ENCODE data around the gene CHIT1.
"Not testable (repeated sequence)": the region's sequence is repeated elsewhere in the genome, so short reads cannot be mapped to it uniquely, and the experiment has no call there.

Gene CHIT1

DNA sequence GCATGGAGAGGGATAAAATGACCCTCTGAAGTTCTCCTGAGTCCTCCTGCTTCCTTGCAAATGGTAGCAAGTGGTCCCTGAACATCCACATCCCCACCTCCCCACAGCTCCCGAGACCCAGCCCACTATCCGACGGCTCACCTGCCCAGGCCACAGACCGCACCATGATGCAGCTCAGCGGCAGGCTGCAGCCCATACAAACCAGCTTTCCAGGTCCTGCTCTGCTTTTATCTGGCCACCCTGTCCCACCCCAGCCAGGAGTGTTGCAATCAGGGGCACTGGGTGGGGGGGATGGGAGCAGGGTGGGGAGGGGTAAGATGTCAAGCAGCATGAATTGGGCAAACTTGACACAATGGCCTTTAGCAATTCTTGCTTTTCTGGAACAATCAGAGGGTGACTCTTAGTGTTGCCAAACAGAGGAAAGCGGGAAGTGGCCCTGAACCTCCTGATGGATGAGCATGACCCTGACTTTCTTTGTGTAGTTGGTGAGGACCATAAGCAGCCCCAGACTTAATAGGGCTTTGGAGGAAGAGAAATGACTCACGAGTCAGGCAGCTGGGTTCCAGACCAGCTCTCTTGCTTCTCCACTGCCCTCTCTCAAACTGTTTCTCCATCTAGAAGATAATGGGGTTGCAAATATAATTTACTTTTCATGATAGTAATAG, at the start of gene CHIT1:
Gene CHIT1 (minus strand): TSS at position 203 of the 665 bp plus-strand sequence. CDS start 37 bp downstream, at position 166.
- no peak for DNase-seq

GRCh38 chr1:203278885-203279406, 49.5 kb upstream of the CHIT1 start:
- peak; percentile 7 for DNase-seq

DNA sequence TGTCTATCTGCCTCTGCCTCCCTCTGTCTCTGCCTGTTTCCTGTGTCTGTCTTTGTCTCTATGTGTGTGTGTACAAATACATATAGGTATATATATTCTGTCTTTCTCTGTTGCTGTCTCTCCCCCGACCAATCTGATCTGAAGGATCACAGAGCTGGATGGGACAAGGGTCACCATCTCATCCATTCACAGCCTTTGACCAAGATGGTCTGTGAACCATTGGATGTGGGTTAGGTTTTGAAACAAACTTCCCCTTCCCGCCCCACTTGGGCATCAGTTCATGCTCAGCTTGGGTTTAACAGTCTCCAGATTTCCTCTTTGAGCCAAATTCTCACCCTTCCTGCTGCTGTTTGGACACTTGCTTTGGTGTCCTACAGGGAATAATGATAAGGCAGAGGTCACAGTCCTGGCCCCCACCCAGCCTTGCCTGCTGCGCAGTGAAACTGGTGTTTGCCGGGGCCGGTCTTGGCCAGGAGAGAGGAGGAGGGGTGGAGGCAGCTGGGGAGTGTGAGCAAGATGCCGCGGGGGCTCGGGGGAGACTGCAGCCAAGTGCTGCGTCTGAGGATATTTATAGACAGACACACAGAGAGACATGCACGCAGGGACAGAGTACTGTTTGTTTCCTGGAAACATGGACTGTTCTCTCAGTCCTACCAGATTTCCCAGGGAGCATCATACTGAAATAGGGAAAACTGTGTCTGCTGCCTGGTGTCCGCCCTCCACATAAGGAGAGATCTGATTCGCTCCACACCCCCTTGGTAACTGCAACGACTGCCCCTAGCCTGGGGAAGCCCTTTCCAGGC, 48.8 kb upstream of the CHIT1 start:
- peak; percentile 74 for DNase-seq

DNA sequence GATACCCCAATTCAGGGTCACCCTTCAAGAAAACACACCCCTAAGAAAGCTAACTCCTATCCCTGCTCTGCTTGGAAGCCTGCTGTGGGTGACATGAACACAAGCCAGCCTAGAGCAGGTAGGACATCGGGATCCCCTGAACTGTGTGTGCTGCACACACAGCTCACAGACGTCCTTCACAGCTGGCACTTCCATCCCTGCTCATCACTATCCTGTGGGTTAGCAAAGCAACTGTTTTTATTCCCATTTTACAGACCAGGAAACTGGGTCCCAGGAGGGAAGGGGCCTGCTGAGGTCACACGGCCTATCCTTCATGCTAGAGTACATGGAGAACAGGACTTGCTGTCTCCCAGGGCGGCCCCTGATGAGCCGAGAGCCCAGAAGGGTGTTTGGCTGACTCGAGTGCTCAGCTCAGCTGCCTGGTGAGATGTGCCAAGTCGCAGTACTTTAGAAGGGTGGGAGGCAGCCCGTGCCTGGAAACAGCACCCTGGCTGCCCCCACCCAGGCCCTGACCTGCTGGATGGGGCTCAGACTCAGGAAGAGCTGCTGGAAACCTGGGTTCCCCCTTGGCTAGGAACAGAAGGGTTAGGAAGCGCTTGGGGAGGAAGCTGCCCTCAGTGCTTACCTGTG, 47.6 kb upstream of the CHIT1 start:
- DNase-seq: no peak

DNA sequence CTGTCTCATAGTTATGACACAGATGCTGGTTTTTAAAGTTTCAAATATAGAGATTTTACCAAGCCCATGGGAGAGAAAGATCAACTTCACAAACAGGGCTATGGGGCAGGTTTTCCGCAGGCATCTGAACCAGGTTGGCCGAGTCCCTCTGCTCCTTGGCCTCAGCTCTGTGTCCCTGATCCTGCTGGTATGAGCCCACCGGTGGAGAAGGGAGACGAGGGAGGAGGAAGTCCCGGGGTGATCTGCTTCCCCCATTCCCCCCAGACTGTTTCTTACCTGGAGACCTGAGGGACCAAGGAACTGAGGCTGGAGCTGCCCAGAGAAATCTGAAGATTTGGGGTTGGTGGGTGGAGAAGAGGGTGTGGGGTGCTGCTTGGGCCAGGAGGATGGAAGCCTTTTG, 46.9 kb upstream of the CHIT1 start:
- no peak for DNase-seq

- no peak for DNase-seq
Observed at GRCh38 chr1:203275656-203276272, 46.3 kb upstream of the CHIT1 start.

DNA sequence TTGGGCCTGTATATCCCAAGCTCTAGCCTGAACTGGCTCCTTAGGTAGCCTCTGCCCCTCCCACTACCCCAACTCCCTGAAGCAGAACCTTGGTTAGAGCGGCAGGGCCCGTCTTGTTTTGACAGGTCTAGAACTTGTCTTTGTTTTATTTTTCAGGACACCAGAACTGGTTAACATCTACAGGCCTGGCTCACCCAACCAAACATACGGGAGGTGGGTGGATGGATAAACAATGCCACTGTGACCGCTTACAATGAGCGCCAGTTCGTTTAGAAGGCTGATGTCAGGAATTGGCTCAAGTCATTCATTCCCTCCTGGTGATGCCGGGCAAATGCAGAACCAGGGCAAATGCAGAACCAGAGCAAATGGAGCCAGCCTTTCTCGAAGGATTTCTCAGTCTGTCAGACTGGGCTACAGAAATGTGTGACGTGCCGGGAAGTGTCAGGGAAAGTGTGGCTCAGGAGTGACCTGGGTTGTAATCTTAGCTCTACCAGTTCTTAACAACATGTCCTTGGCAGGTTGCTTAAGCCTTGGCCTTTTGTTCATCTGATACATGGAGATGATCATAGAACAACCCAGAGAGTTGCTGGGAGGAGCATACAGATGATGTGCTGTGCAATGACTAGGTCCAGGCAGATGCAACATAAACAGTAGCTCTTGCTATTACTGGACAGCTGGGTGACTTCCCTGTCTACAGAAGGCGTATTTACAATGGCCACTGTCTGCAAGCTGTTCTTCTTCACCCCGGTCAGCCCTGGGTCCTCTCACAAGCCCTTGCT, 45.3 kb upstream of the CHIT1 start:
- no peak for DNase-seq

- no peak for DNase-seq
Observed at GRCh38 chr1:203273869-203274602, 44.6 kb upstream of the CHIT1 start.

- peak; percentile 79 for DNase-seq
Observed at GRCh38 chr1:203273206-203273868, 43.9 kb upstream of the CHIT1 start.

GRCh38 chr1:203272633-203273205, 43.2 kb upstream of the CHIT1 start:
- DNase-seq: no peak

DNA sequence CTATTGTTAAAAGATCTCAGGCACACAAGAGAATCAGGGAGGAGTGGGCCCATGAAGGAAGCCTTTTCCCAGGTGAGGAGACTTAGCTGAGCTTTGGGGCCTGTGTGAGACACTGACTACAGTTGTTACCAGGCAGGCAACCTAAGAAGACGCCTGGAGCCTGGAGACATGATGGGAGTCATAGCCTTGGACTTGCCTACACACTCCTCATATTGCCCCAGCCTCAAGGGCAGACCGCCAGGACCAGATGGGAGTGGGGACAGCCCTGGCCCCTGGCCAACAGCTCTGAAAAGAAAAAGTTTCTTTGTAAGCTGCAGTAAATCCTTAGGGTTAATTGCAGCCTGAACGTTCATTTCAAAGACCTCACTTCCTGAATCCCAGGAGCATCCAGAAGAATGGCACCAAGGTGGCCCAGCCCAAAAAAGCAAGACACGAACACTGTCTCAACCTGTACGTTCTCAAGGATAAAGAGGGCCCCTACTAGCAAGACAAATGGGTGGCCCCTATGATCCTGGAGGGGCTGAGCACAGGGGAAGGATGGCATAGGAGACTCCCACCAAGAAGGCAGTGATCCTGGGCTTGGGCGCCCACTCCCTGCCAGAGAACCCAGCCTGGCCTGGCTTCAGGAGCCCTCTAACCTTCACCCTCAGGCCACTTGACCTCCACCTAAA, 42.6 kb upstream of the CHIT1 start:
- DNase-seq: no peak

DNA sequence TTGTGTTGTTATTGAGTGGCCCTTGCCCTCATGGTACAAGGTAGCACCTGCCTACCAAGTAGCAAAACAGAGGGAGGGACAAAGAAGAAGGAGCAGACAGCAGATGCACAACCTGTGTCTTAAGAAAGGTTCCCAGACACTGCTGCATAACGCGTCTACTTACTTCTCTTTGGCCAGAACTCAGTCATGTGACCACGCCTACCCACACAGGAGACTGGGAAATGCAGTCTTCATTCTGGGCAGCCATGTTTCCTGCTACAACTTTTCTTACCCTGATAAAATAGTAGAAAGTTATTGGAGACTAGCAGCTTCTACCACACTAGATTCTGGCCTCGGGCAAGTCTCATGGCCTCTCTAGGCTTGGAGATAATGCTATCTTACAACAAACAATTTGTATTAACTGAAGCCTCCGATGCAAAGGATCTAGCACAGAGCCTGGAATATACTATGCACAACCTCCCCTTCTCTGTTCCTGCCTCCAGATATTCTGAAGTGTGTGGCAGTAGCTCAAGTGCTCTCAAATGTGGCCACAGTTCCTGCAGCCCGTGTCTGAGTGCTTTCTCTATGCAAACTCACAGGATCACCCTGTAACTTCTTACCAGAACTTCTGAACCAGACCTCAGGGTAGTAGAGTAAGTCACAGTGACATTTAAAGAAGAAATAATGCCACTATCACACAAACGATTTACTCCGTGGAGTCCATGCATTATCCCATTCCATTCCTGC, 41.7 kb upstream of the CHIT1 start:
- DNase-seq: peak; percentile 59

- no peak for DNase-seq
Observed at GRCh38 chr1:203270448-203270847, 41.0 kb upstream of the CHIT1 start.

DNA sequence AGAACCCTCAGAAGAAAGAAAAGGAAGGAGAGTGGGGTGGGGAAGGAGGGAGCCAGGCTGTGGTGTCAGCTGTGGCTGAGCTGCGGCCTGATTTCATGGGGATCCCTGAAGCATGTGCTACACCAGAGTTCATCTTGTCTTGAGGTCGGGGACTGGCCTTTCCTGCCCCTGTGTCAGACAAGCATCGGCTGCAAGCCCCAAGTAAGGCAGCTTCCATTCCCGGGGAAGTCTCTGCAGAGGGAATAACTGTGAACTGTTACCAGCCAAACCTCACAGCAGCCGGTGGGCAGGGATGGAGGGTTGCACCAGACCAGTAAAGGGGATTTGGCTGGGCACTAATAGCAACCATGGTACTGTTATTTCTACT, 40.2 kb upstream of the CHIT1 start:
- no peak for DNase-seq

DNA sequence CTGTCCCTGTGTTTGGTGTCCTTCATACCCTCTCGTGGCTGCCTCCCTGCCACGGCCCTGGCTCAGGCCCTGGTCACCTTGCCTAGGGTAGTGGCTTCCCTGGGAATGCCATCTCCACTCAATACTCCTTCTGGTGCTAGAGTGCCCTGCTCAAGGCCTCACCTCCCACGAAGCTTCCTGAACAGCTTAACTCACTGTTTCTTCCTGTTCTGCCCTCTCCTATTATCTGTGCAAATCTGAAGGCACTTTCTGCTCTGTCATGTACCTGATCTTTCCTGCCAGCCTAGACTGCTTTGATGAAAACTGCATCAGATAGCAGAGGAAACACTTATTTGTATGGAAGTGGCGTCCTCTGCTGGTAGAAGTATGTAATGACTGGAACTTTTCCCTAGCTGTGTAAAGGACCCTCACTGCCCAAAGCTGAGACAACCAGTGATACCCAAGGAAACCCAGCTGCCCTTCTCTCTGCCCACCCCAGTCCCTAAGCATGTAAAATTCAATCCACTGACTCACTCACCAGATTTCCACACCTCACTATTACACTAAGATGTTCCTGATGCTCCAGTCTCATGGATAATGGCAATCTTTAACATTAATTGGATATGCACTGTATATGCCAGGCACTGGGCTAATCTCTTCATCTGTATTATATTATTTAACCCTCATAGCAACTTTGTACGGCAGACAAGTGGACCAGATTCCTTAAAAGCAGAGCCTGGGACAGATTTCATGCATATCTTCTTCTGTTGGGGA, 39.6 kb upstream of the CHIT1 start:
- DNase-seq: peak; percentile 60

DNA sequence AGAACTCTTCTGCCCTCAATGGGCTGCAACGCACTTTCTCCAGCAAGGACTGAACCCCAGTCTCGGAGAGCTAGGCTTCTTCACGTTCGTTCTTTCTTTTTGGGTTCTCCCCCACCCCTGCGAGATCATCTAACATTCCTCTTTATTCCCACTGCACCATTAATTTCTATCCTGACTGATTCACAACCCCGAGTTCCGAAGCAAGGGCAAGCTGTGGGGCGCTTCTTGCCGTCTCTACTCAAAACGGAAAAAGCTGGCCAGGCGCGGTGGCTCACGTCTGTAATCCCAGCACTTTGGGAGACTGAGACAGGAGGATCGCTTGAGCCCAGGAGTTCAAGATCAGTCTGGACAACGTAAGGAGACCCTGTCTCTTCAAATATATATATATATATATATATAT, 38.4 kb upstream of the CHIT1 start:
- no peak for DNase-seq

GRCh38 chr1:203267347-203267846, 37.9 kb upstream of the CHIT1 start:
- peak; percentile 82 for DNase-seq

DNA sequence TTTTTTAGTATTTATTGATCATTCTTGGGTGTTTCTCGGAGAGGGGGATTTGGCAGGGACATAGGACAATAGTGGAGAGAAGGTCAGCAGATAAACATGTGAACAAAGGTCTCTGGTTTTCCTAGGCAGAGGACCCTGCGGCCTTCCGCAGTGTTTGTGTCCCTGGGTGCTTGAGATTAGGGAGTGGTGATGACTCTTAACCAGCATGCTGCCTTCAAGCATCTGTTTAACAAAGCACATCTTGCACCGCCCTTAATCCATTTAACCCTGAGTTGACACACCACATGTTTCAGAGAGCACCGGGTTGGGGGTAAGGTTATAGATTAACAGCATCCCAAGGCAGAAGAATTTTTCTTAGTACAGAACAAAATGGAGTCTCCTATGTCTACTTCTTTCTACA, 36.7 kb upstream of the CHIT1 start:
- not testable (repeated sequence) for DNase-seq

DNA sequence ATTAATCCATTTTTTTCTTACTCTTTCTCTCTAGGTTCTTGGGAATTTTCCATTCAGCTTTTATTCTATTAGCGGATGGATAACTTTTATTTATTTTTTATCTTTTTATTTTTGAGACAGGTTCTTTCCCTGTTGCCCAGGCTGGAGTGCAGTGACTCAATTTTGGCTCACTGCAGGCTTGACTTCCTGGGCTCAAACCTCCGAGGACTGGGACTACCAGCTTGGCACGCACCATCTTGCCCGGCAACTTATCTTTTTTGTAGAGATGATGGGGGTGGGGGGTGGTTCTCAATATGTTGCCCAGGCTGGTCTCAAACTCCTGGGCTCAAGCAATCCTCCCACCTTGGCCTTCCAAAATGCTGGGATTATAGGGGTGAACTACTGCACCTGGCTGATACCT, 36.1 kb upstream of the CHIT1 start:
- no peak for DNase-seq
